SK-N-SH (cell line): ENCODE measurements around the gene TMEM92. TPM values are rescaled to one million over a fixed set of nuclear protein-coding genes. Genes with fewer than 3 reads are reported as not detected.

ENCODE experiments used
- CTCF ChIA-PET: fragments of 300-600, 350-600 bp; formaldehyde crosslinking; extraction: SDS; loops from one replicate; lab custom pipeline; 2021; lab: Yijun Ruan, JAX
- POLR2A ChIA-PET: fragments of 350-600 bp; sonication (Branson Sonifier 250); formaldehyde crosslinking; extraction: SDS; loops from one replicate; lab custom pipeline; 2020; ENCODE audit warnings: antibody characterized with exemption, inconsistent platforms; lab: Yijun Ruan, JAX
- DNase-seq: peaks from one replicate; pipeline ENCODE4 v3.0.0; 2012
- H2AFZ ChIP-seq: fragments of 200-600 bp; sonication (generic); 2 replicates; pipeline ENCODE4 v1.8.1; 2016; ENCODE audit warnings: antibody characterized with exemption, mild to moderate bottlenecking, low read depth
- H3F3A ChIP-seq: fragments of 200-600 bp; sonication (generic); replicated peaks from 2 replicates; pipeline ENCODE3; 2016; ENCODE audit warnings: antibody characterized with exemption, mild to moderate bottlenecking; ENCODE audit not compliant: insufficient read depth
- H3K27ac ChIP-seq, 2 experiments: fragments of 200-500 bp in 1 of 2; fragments of 200-600 bp in 1 of 2; sonication (Bioruptor generic) in 1 of 2; sonication (generic), shearing (Covaris generic) in 1 of 2; 2 replicates each; pipeline versions ENCODE4 v1.5.1 to v1.6.1; 2014 to 2016; ENCODE audit warnings: low read depth in 2 of 2, inconsistent platforms in 1 of 2, low read length in 1 of 2, mild to moderate bottlenecking in 1 of 2, mixed read lengths in 1 of 2
- H3K27me3 ChIP-seq: fragments of 200-600 bp; sonication (generic), shearing (Covaris generic); 2 replicates; pipeline ENCODE4 v1.6.1; 2016; ENCODE audit warnings: mixed run types; ENCODE audit not compliant: insufficient read depth
- H3K36me3 ChIP-seq, 2 experiments: fragments of 200-500 bp in 1 of 2; fragments of 200-600 bp in 1 of 2; sonication (Bioruptor generic) in 1 of 2; sonication (generic) in 1 of 2; replicated peaks in 1 of 2; 2 replicates each; pipeline versions ENCODE3 to v1.5.1; 2014 to 2016; ENCODE audit warnings: low read length in 1 of 2, mild to moderate bottlenecking in 1 of 2; ENCODE audit not compliant: insufficient read depth in 2 of 2, control insufficient read depth in 1 of 2
- H3K4me1 ChIP-seq, 2 experiments: fragments of 200-500 bp in 1 of 2; fragments of 200-600 bp in 1 of 2; sonication (Bioruptor generic) in 1 of 2; sonication (generic), shearing (Covaris generic) in 1 of 2; 2 replicates each; pipeline versions ENCODE4 v1.5.1 to v1.6.1; 2014 to 2016; ENCODE audit warnings: low read depth in 1 of 2, low read length in 1 of 2, mixed run types in 1 of 2; ENCODE audit not compliant: insufficient read depth in 2 of 2, control insufficient read depth in 1 of 2
- H3K4me2 ChIP-seq: fragments of 200-600 bp; sonication (generic), shearing (Covaris generic); 2 replicates; pipeline ENCODE4 v1.6.1; 2017; ENCODE audit warnings: mixed run types
- H3K4me3 ChIP-seq, 2 experiments: fragments of 200-500 bp in 1 of 2; fragments of 200-600 bp in 1 of 2; sonication (Bioruptor generic) in 1 of 2; sonication (generic), shearing (Covaris generic) in 1 of 2; 2 replicates each; pipeline versions ENCODE4 v1.5.1 to v1.8.1; 2014 to 2016; ENCODE audit warnings: low read depth in 2 of 2, inconsistent platforms in 1 of 2, low read length in 1 of 2, mild to moderate bottlenecking in 1 of 2, mixed read lengths in 1 of 2, moderate library complexity in 1 of 2
- H3K79me2 ChIP-seq: fragments of 200-600 bp; sonication (generic); 2 replicates; pipeline ENCODE4 v1.8.1; 2017; ENCODE audit warnings: mild to moderate bottlenecking; ENCODE audit not compliant: insufficient read depth
- H3K9ac ChIP-seq: fragments of 200-600 bp; sonication (generic); 2 replicates; pipeline ENCODE4 v1.6.1; 2017; ENCODE audit warnings: mixed run types
- H3K9me2 ChIP-seq: fragments of 200-600 bp; sonication (generic); 2 replicates; pipeline ENCODE4 v1.6.1; 2017; ENCODE audit warnings: mixed run types
- H3K9me3 ChIP-seq: fragments of 200-600 bp; sonication (generic); 2 replicates; pipeline ENCODE4 v1.6.1; 2017; ENCODE audit warnings: mixed run types, mild to moderate bottlenecking, moderate library complexity
- H4K20me1 ChIP-seq: fragments of 200-600 bp; sonication (generic); 2 replicates; pipeline ENCODE4 v1.6.1; 2017; ENCODE audit warnings: mild to moderate bottlenecking, mixed run types; ENCODE audit not compliant: insufficient read depth
- ELF1 ChIP-seq: IDR thresholded peaks from 2 replicates; pipeline ENCODE4 v1.4.0; 2012
- EP300 ChIP-seq, 2 experiments: IDR thresholded peaks; 2 replicates each; pipeline versions ENCODE4 v1.4.0 to v1.6.1; 2012; ENCODE audit warnings: borderline replicate concordance in 1 of 2, low read depth in 1 of 2, low read length in 1 of 2
- FOSL2 ChIP-seq: IDR thresholded peaks from 2 replicates; pipeline ENCODE4 v1.4.0; 2012; ENCODE audit warnings: low read depth, mild to moderate bottlenecking, moderate library complexity, borderline replicate concordance
- GATA2 ChIP-seq: sonication (generic); formaldehyde crosslinking; IDR thresholded peaks from 2 replicates; pipeline ENCODE4 v1.5.0; 2020; ENCODE audit warnings: mild to moderate bottlenecking, missing genetic modification reagents
- IRF3 ChIP-seq: fragments of 150-350 bp; IDR thresholded peaks from 2 replicates; pipeline ENCODE4 v1.6.1; 2016; ENCODE audit warnings: mild to moderate bottlenecking, low read depth, low read length
- JUND ChIP-seq: IDR thresholded peaks from 2 replicates; pipeline ENCODE4 v1.4.0; 2012
- MXI1 ChIP-seq: IDR thresholded peaks from 2 replicates; pipeline ENCODE4 v1.6.1; 2012; ENCODE audit warnings: mild to moderate bottlenecking, low read depth, low read length, improper control_type of control experiment
- NFIC ChIP-seq: IDR thresholded peaks from 2 replicates; pipeline ENCODE4 v1.4.0; 2012; ENCODE audit warnings: borderline replicate concordance
- RCOR1 ChIP-seq: fragments of 150-350 bp; IDR thresholded peaks from 2 replicates; pipeline ENCODE4 v1.6.1; 2017; ENCODE audit warnings: antibody characterized with exemption, low read length
- REST ChIP-seq: IDR thresholded peaks from 2 replicates; pipeline ENCODE4 v1.6.1; 2012; ENCODE audit warnings: mild to moderate bottlenecking, low read depth, low read length, moderate library complexity
- RFX5 ChIP-seq: IDR thresholded peaks from 2 replicates; pipeline ENCODE4 v1.6.1; 2012; ENCODE audit warnings: mild to moderate bottlenecking, improper control_type of control experiment, low read length
- RXRA ChIP-seq: IDR thresholded peaks from 2 replicates; pipeline ENCODE4 v1.4.0; 2012; ENCODE audit warnings: low read depth, mild to moderate bottlenecking, borderline replicate concordance
- SMC3 ChIP-seq: IDR thresholded peaks from 2 replicates; pipeline ENCODE4 v1.6.1; 2012; ENCODE audit warnings: low read depth, low read length, improper control_type of control experiment
- TAF1 ChIP-seq: IDR thresholded peaks from 2 replicates; pipeline ENCODE4 v1.6.1; 2012; ENCODE audit warnings: low read depth, mild to moderate bottlenecking, low read length, moderate library complexity, borderline replicate concordance
- TEAD4 ChIP-seq: IDR thresholded peaks from 2 replicates; pipeline ENCODE4 v1.4.0; 2012; ENCODE audit warnings: mild to moderate bottlenecking, borderline replicate concordance; ENCODE audit not compliant: insufficient read depth
- YY1 ChIP-seq: IDR thresholded peaks from 2 replicates; pipeline ENCODE4 v1.4.0; 2012; ENCODE audit warnings: low read depth, mild to moderate bottlenecking
- WGBS: methylation state at CpG from one replicate; pipeline ENCODE4 v1.1.6; 2017; ENCODE audit warnings: low lambda C conversion rate; 5-methylcytosine and 5-hydroxymethylcytosine counted together
- polyA plus RNA-seq, 3 experiments: library from polyadenylated mRNA; depleted of rRNA; stranded (reverse); fragments of >200 nt; gene quantifications; 2 replicates each; pipeline ENCODE4 v1.2.3, GENCODE V29; 2012
- TF ChIP-seq, protein P1 (sequence below): IDR thresholded peaks from 2 replicates; pipeline ENCODE4 v1.4.0; 2012; ENCODE audit warnings: low read depth
- TF ChIP-seq, protein P2 (sequence below): IDR thresholded peaks from 2 replicates; pipeline ENCODE4 v1.4.0; 2012; ENCODE audit warnings: low read depth, borderline replicate concordance
- TF ChIP-seq, protein P3 (sequence below): IDR thresholded peaks from 2 replicates; pipeline ENCODE4; 2012

TMEM92 gene
- polyA plus RNA-seq, 1 of the 3 experiments (the other 2 are of a cell fraction), result 0.46 TPM

GRCh38 chr17:50281739-50282401 lies 7.6 kb downstream of the TMEM92 start:
- CTCF ChIA-PET, result interaction anchor here (0.6 to 53.3 kb wide), 11 partner anchors 8 to 194 kb away, joined by 3 to 2150 read pairs (median 6); partner anchors contain the start of gene COL1A1
- POLR2A ChIA-PET, result no interaction called here
- no peak overlapping the region for H3K27ac ChIP-seq
- H3K27me3 ChIP-seq, result no peaks in the 10 kb centered on the region
- no peaks in the 10 kb centered on the region for H3K9me2 ChIP-seq
- H3F3A ChIP-seq, result peaks cover 11% of the 10 kb centered on the region
- peaks cover 0 to 4% of the 10 kb centered on the region in 2 experiments for H3K36me3 ChIP-seq
- TF ChIP-seq MXI1 (no peak), REST (no peak), RXRA (no peak), YY1 (no peak), SMC3 (no peak), ELF1 (no peak), IRF3 (no peak), GATA2 (CRISPR knock-in tag) (no peak), RFX5 (no peak), TEAD4 (no peak), RCOR1 (no peak), EP300 (IDR thresholded peaks at IDR 0.05; ENCODE audit: borderline replicate concordance in 1 of 2, low read depth in 1 of 2, low read length in 1 of 2) (no peak), NFIC (no peak), JUND (no peak), TAF1 (no peak), FOSL2 (no peak)
- TF ChIP-seq, protein P1, sequence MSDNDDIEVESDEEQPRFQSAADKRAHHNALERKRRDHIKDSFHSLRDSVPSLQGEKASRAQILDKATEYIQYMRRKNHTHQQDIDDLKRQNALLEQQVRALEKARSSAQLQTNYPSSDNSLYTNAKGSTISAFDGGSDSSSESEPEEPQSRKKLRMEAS, result no peak
- TF ChIP-seq, protein P2, sequence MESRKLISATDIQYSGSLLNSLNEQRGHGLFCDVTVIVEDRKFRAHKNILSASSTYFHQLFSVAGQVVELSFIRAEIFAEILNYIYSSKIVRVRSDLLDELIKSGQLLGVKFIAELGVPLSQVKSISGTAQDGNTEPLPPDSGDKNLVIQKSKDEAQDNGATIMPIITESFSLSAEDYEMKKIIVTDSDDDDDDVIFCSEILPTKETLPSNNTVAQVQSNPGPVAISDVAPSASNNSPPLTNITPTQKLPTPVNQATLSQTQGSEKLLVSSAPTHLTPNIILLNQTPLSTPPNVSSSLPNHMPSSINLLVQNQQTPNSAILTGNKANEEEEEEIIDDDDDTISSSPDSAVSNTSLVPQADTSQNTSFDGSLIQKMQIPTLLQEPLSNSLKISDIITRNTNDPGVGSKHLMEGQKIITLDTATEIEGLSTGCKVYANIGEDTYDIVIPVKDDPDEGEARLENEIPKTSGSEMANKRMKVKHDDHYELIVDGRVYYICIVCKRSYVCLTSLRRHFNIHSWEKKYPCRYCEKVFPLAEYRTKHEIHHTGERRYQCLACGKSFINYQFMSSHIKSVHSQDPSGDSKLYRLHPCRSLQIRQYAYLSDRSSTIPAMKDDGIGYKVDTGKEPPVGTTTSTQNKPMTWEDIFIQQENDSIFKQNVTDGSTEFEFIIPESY, result no peak
- TF ChIP-seq, protein P3, sequence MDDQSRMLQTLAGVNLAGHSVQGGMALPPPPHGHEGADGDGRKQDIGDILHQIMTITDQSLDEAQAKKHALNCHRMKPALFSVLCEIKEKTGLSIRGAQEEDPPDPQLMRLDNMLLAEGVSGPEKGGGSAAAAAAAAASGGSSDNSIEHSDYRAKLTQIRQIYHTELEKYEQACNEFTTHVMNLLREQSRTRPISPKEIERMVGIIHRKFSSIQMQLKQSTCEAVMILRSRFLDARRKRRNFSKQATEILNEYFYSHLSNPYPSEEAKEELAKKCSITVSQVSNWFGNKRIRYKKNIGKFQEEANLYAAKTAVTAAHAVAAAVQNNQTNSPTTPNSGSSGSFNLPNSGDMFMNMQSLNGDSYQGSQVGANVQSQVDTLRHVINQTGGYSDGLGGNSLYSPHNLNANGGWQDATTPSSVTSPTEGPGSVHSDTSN, result no peak
- no peak overlapping the region for H2AFZ ChIP-seq
- H3K9me3 ChIP-seq, result no peaks in the 10 kb centered on the region
- no peak overlapping the region for H3K9ac ChIP-seq
- DNase-seq, result no peak
- peaks cover 7 to 20% of the 10 kb centered on the region in 2 experiments; a peak in 3 of 4 replicates for H3K4me1 ChIP-seq
- WGBS, result 86% methylated on average over 4 of the region's 4 CpGs
- no peaks in the 10 kb centered on the region for H4K20me1 ChIP-seq
- no peak overlapping the region for H3K4me3 ChIP-seq
- H3K79me2 ChIP-seq, result no peaks in the 10 kb centered on the region
- H3K4me2 ChIP-seq, result no peak overlapping the region
